ENCODE measurements around the gene PLA2G2F. TPM values are rescaled to one million over a fixed set of nuclear protein-coding genes. Genes with fewer than 3 reads are reported as not detected.

PLA2G2F gene
- total RNA-seq, 1 donor from 2014 or later, result not detected

DNA sequence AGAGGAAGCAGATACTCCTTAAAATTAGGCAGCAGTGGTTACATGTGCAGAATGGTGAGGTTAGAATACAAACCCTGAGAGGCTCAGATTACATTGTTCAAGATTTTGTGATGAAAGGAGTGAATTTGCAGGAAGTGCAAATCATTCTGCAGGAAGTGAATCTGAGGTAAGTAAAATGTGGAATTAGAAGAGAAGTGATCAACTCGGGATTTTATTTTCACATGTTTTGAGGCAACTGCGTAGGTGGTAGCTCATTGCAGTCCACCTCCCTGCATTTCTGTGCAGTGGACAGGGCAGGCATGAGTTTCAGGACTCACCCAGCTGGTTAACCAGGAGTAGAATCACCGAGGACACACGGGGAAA is 49.3 kb downstream of the PLA2G2F start:
- Mint-ChIP-seq H3K4me3 (ENCODE audit: unreplicated experiment) (no peak overlapping the region), H3K9me3 (ENCODE audit: unreplicated experiment) (no peaks in the 10 kb centered on the region), H3K27ac (ENCODE audit: unreplicated experiment) (no peak overlapping the region), H3K27me3 (ENCODE audit: unreplicated experiment) (peaks cover 11% of the 10 kb centered on the region), H3K36me3 (ENCODE audit: low read depth, unreplicated experiment) (no peaks in the 10 kb centered on the region), H3K4me1 (ENCODE audit: unreplicated experiment) (peaks cover 25% of the 10 kb centered on the region)
- no peak for DNase-seq (ENCODE audit: low spot score)
- TF ChIP-seq, protein P1, sequence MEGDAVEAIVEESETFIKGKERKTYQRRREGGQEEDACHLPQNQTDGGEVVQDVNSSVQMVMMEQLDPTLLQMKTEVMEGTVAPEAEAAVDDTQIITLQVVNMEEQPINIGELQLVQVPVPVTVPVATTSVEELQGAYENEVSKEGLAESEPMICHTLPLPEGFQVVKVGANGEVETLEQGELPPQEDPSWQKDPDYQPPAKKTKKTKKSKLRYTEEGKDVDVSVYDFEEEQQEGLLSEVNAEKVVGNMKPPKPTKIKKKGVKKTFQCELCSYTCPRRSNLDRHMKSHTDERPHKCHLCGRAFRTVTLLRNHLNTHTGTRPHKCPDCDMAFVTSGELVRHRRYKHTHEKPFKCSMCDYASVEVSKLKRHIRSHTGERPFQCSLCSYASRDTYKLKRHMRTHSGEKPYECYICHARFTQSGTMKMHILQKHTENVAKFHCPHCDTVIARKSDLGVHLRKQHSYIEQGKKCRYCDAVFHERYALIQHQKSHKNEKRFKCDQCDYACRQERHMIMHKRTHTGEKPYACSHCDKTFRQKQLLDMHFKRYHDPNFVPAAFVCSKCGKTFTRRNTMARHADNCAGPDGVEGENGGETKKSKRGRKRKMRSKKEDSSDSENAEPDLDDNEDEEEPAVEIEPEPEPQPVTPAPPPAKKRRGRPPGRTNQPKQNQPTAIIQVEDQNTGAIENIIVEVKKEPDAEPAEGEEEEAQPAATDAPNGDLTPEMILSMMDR (IDR thresholded peaks at IDR 0.05; ENCODE audit: unreplicated experiment), result no peak

DNA sequence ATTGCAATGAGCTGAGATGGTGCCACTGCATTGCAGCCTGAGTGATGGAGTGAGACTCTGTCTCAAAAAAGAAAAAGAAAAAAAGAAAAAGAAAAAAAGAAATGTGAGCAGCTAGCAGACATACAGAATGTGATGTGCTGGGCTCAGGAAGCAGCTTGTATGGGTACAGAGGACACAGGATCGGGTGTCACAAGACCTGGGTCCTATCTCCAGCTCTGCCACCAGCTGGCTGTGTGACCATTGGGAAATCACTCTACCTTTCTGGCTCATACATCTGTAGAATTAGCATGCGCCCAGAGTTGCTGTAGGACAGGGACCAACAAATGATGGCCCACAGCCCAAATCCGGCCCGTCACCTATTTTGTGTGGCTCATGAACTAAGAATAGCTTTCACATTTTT is 50.5 kb downstream of the PLA2G2F start:
- H3K27me3 Mint-ChIP-seq (ENCODE audit: unreplicated experiment), result peaks cover 4% of the 10 kb centered on the region
- no peaks in the 10 kb centered on the region for H3K36me3 Mint-ChIP-seq (ENCODE audit: low read depth, unreplicated experiment)
- peaks cover 20% of the 10 kb centered on the region for H3K4me1 Mint-ChIP-seq (ENCODE audit: unreplicated experiment)
- TF ChIP-seq, protein P1 (IDR thresholded peaks at IDR 0.05; ENCODE audit: unreplicated experiment), result no peak
- H3K4me3 Mint-ChIP-seq (ENCODE audit: unreplicated experiment), result no peak overlapping the region
- DNase-seq (ENCODE audit: low spot score), result no peak
- H3K9me3 Mint-ChIP-seq (ENCODE audit: unreplicated experiment), result no peaks in the 10 kb centered on the region
- H3K27ac Mint-ChIP-seq (ENCODE audit: unreplicated experiment), result no peak overlapping the region

DNA sequence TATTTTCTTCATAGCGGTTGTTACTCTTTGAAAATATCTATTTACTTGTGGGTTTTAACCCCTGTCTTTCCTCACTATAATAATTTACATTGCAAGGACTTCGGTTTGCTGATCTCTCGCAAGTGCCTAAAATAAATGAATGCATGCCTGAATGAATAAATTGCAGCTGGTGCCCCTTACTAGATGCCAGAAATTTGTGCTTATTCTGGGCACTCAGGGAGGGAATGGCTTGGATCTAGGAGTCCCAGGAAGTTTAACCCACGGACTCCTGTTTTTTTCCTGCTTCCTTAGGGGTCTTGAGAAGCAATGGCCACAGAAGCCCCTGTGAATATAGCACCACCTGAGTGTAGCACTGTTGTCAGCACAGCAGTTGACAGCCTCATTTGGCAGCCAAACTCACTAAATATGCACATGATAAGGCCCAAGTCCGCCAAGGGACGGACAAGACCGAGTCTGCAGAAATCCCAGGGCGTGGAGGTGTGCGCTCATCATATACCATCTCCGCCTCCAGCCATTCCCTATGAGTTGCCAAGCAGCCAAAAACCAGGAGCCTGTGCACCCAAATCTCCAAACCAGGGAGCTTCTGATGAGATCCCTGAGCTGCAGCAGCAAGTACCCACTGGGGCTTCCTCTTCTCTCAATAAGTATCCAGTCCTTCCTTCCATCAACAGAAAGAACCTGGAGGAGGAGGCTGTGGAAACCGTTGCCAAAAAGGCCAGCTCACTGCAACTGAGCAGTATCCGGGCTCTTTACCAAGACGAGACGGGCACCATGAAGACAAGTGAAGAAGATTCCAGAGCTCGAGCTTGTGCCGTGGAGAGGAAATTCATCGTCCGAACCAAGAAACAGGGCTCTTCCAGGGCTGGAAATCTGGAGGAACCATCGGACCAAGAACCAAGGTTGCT is 51.4 kb downstream of the PLA2G2F start:
- H3K27me3 Mint-ChIP-seq (ENCODE audit: unreplicated experiment), result no peaks in the 10 kb centered on the region
- H3K9me3 Mint-ChIP-seq (ENCODE audit: unreplicated experiment), result no peaks in the 10 kb centered on the region
- TF ChIP-seq, protein P1 (IDR thresholded peaks at IDR 0.05; ENCODE audit: unreplicated experiment), result no peak
- H3K27ac Mint-ChIP-seq (ENCODE audit: unreplicated experiment), result no peak overlapping the region
- H3K4me1 Mint-ChIP-seq (ENCODE audit: unreplicated experiment), result peaks cover 16% of the 10 kb centered on the region
- no peak overlapping the region for H3K4me3 Mint-ChIP-seq (ENCODE audit: unreplicated experiment)
- H3K36me3 Mint-ChIP-seq (ENCODE audit: low read depth, unreplicated experiment), result no peaks in the 10 kb centered on the region
- DNase-seq (ENCODE audit: low spot score), result no peak

DNA sequence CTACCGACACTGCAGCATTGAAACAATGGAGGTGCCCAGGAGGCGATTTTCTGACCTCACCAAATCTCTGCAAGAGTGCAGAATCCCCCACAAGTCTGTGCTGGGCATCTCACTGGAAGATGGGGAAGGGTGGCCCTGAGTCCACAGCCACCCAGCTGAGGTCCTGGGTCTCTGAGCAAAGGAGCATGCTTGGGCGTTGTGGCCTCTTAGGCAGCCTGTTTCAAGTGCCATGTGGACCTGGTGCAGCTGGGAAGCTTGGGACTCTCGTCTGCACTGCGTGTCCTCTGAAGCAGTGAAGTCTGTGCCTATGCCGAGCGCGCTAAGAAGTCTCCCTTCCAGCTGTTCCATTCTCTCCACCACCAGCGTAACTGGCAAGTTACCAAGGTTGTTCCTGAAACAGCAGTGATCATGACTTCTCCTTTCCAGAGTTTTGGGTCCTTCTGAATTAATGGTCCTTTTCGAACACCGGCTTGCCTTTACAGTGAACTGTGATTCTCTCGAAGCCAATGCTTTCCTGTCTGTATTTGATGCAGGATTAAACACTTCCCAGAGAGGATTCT is 52.2 kb downstream of the PLA2G2F start:
- no peaks in the 10 kb centered on the region for H3K9me3 Mint-ChIP-seq (ENCODE audit: unreplicated experiment)
- no peak overlapping the region for H3K27ac Mint-ChIP-seq (ENCODE audit: unreplicated experiment)
- no peaks in the 10 kb centered on the region for H3K36me3 Mint-ChIP-seq (ENCODE audit: low read depth, unreplicated experiment)
- H3K4me1 Mint-ChIP-seq (ENCODE audit: unreplicated experiment), result peaks cover 14% of the 10 kb centered on the region
- peaks cover under 1% of the 10 kb centered on the region for H3K27me3 Mint-ChIP-seq (ENCODE audit: unreplicated experiment)
- H3K4me3 Mint-ChIP-seq (ENCODE audit: unreplicated experiment), result no peak overlapping the region
- TF ChIP-seq, protein P1 (IDR thresholded peaks at IDR 0.05; ENCODE audit: unreplicated experiment), result no peak
- DNase-seq (ENCODE audit: low spot score), result no peak

DNA sequence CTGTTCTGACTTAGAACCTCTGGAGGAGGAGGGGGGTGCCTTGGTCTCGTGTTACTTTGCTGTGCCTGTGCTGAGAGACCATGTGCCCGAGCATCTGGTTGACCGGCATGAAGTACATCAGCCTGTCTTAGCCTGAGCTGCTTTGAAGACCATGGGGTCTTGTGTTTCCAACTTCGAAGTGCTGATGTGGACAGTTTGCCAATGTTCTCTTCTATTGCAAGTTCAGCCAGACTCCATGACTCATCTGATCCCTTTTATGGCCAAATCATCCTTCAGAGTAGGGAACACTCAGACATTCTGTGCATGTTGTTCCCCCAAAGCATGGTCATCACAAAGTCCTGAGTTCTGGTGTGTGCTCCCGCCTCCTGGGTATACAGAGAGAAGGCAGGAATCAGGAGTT is 53.2 kb downstream of the PLA2G2F start:
- H3K4me3 Mint-ChIP-seq (ENCODE audit: unreplicated experiment), result no peak overlapping the region
- peaks cover 7% of the 10 kb centered on the region for H3K4me1 Mint-ChIP-seq (ENCODE audit: unreplicated experiment)
- H3K27me3 Mint-ChIP-seq (ENCODE audit: unreplicated experiment), result peaks cover 2% of the 10 kb centered on the region
- TF ChIP-seq, protein P1 (IDR thresholded peaks at IDR 0.05; ENCODE audit: unreplicated experiment), result no peak
- no peak for DNase-seq (ENCODE audit: low spot score)
- no peaks in the 10 kb centered on the region for H3K9me3 Mint-ChIP-seq (ENCODE audit: unreplicated experiment)
- H3K36me3 Mint-ChIP-seq (ENCODE audit: low read depth, unreplicated experiment), result no peaks in the 10 kb centered on the region
- H3K27ac Mint-ChIP-seq (ENCODE audit: unreplicated experiment), result no peak overlapping the region
